B cell (primary cell): ENCODE measurements around the gene RABGAP1.

Experiments used
- CTCF ChIP-seq: fragments of 200-600 bp; IDR thresholded peaks from one replicate; pipeline ENCODE4 v1.8.0; 2022; ENCODE audit warnings: antibody characterized with exemption, mild to moderate bottlenecking
- EZH2 ChIP-seq: IDR thresholded peaks from 2 replicates; pipeline ENCODE4 v1.6.1; 2012; ENCODE audit warnings: borderline replicate concordance, low read depth, mild to moderate bottlenecking, moderate library complexity, low read length; ENCODE audit not compliant: insufficient read depth, poor library complexity, severe bottlenecking

- TF ChIP-seq CTCF (no peak), EZH2 (no peak)
Observed at GRCh38 chr9:123120953-123121352, 180.1 kb downstream of the RABGAP1 start.
